NCI-H524 treated with DMSO at 0.1 percent for 48 hours (cell line): ENCODE measurements around the gene SLC25A14.
A peak's percentile ranks its signal among the peaks of the same experiment; 100 is the strongest.
"Not testable (repeated sequence)": the region's sequence is repeated elsewhere in the genome, so short reads cannot be mapped to it uniquely, and the experiment has no call there.

Source experiments
- DNase-seq: peaks from one replicate; lab custom pipeline; 2025; lab: John Stamatoyannopoulos, UW

SLC25A14 gene, protein sequence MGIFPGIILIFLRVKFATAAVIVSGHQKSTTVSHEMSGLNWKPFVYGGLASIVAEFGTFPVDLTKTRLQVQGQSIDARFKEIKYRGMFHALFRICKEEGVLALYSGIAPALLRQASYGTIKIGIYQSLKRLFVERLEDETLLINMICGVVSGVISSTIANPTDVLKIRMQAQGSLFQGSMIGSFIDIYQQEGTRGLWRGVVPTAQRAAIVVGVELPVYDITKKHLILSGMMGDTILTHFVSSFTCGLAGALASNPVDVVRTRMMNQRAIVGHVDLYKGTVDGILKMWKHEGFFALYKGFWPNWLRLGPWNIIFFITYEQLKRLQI

DNA sequence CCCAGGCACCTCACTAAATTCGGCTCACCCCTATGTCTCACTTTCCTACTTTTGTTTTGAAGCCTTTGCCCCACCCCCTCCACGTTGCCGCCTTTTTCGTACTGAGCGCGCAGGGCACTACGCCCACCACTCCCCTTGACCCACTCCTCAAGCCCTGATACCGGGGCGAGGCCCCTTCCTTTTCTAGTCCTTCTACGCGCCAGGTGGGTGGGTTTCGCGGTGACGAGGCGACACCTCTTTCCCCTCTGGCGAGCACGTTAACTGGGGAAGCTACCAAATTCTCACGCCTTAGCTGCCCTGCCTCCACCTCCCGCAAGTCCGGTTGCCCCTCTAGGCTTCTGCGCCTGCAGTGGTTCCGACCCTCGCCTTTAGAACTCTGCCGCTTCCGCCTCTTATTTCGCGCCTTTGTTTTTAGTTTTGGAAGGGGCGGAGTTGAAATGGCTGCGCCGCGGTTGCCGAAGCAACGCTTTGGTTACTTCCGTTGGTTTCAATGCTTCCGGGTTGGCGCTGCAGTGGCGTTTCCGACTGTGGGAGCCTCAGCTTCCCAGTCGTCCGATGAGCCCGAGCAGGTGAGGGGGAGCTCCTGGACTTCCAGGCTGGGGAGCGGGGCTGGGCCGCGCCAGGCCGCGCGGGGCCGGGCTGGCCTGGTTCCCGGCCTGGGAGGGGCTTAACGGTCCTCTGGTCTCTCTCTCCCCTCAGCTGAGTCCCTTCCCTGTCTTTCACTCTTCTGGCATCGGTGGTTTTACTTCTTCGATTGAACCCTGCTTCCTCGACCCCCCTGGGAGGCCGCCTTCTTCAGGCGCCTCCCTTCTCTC lies at the start of gene SLC25A14:
TSS of gene SLC25A14 (plus strand) at position 512 of the 815 bp plus-strand sequence. CDS start 360 bp downstream, outside the sequence.
- DNase-seq: peak; percentile 61

DNA sequence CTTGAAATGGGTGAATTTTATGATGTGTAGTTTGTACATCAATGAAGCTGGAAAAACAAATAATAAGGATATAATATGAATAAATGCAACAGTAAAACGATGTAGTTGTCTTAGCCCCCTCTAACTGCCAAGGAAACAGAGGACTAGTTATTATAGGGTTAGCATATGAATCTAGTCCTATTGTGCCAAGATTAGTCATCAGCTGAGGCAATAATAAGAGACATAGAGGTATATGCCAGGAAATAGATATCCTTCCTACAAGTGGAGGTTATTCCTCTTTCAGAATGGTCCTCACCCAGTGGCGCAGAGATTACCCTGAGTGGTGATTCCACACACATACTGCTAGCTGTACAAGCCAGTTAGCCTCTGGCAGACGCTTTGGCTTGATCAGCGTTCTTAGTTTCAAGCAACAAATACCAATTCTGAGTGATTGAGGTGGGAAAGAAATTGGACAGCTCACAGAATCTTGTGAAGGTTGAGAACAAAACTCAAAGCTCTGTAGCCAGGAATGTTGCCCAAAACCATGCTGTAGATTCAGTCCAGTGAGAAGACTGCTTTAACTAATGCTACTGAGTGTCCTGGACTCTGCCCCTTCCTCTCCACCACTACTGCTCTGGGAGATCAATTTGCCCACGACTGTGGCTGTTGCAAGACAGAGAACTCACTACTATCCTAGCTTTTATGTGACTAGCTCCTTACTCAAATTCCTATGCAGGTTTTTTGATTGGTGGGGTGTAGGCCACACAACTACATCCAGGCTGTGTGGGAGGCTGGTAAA lies 44.0 kb upstream of the SLC25A14 start:
- DNase-seq: no peak

DNA sequence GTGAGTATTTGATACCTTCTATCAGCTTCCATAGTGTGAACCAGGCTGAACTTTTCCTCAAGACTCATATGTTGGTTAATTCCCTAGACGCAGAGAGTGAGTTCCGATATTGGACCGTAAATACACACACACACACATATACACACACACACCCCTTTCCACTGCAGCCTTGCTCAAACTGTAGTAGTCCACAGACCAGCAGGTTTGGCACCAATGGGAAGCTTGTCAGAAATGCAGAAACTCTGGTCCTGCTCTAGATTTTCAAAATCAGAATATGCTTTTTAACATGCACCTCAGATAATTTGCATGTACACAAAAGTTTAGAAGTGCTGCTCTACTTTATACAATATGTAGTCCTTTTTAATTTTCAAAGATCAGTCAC lies 43.4 kb upstream of the SLC25A14 start:
- DNase-seq: no peak

DNA sequence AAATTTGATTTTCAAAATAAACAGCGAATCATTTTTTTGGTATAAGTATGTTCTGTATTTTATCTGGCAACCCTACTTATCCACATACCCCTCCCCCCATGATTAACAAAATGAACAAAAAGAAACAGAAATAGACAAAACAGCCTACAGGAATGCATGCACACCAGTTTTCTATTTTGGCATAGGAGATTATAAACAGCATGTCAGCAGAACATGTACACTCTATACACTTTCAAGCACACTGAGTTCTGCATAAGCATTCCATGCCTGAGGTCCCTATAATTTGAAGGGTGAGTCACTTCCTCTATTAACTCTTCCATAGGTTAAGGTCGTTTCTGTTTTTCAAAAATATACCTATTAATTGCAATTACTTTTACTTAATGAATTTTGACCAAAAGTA lies 43.0 kb upstream of the SLC25A14 start:
- no peak for DNase-seq

DNA sequence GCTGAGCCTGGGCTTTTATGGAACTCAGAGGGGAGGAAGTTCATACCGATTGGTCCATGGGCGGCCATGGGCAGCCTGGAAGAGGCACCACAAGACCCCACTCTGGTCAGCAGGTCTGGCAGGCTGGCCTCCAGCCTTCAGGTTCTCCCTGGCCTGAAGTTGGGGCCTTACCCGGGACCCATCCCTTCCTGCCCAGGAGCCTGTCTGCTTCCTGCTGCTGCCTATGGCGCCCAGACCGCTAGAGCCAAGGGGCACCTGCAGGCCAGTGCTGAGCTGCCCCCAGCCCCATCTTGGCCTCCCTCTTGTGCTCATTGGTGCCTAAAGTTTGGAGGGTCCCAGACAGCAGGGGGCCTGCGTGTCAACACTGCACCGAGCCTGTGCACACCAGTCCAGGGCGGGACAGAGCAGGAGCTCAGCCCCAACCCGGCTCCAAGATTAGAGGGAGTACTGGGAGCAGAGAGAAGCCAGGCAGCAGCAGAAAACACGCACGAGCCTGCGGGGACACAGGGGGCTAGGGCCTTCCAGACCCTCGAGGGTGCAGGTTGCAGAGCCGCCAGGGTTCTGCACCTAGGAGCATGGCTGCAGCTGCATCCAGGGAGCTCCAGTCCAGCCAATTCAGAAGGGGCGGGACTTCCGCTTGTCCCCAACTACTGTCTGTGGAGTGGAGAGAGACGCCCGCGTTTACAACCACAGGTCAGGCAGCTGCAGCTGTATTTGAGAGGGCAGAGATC lies 40.3 kb upstream of the SLC25A14 start:
- DNase-seq: no peak

DNA sequence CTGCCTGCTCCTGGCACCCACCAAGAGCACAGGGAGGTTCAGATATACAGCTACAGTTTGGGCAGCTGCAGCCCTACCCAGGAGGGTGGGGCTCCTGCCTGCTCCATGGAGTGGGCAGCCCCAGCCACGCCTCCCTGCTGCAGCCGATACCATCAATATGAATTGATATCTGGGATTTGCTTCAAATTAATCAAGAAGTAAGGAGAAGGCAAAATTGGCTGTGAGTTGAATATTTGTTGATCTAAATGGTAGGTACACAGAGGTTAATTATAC lies 39.8 kb upstream of the SLC25A14 start:
- no peak for DNase-seq

DNA sequence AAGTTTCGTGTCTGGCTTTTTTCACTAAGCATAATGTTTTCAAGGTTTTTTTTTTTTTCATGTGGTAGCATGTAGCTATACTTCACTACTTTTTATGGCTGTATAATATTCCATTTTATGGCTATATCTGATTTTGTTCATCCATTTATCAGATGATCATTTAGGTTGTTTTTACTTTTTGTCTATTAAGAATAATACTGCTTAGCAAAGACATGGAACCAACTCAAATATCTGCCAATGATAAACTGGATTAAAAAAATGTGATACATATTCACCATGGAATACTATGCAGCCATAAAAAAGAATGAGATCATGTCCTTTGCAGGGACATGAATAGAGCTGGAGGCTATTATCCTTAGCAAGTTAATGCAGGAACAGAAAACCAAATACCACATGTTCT lies 38.3 kb upstream of the SLC25A14 start:
- DNase-seq: no peak

DNA sequence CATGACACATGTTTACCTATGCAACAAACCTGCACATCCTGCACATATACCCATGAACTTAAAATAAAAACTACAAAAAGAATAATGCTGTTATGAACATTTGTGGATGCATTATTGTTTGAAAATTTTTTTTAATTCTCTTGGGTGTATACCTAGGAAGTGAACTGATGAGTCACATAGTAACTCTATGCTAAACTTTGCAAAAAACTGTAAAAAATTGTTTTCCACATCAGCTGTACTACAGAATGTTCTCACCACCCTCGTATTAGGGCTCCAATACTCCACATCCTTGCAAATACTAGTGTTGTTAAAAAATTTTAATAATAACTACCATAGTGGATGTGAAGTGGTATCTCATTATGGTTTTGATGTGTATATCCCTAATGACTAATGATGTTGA lies 37.7 kb upstream of the SLC25A14 start:
- no peak for DNase-seq

DNA sequence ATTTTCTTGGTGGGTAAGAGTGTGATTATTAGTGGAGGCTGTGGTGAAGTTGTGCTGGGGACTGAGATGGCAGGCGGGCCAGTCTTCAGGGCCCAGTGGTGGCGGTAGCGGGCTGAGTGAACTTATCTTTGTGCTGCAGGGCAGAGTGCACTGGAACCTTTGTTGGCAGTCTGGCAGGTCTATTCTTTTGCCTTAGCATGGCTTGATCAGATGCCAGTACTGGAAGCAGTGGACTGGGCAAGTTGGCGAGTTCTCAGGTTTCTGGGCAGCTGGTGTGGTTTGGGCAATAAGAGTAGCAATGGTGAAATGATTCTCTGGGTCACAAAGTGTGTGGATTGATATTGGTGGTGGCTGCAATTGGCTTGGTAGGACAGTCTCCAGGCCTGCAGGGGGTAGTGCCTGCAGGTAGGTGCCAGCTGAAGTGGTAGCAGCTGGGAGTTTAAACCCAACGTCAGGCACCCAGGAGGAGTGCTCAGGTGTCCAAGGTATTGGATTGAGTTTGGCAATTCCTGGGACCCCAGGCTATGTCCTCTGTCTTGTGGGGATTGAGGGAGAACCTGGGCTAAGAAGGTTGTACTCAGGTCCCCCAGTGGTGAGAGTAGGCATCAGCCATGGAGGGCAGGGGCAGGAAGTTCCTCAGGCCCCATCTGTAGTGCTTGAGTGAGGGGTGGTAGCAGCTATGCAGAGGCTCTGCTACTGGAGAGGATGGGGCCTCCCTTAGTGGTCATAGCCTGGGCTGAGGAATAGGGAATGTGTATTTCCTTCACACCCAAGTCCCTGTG lies 34.9 kb upstream of the SLC25A14 start:
- DNase-seq: no peak

DNA sequence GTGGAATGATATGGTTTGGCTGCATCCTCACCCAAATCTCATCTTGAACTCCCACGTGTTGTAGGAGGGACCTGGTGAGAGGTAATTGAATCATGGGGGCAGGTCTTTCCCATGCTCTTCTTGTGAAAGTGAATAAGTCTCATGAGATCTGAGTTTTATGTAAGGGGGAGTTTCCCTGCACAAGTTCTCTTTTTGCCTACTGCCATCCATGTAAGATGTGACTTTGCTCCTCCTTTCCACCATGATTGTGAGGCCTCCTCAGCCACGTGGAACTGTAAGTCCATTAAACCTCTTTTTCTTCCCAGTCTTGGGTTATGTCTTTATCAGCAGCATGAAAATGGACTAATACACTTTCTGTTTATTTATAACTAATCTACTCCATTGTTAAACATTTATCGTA lies 19.8 kb upstream of the SLC25A14 start:
- not testable (repeated sequence) for DNase-seq

DNA sequence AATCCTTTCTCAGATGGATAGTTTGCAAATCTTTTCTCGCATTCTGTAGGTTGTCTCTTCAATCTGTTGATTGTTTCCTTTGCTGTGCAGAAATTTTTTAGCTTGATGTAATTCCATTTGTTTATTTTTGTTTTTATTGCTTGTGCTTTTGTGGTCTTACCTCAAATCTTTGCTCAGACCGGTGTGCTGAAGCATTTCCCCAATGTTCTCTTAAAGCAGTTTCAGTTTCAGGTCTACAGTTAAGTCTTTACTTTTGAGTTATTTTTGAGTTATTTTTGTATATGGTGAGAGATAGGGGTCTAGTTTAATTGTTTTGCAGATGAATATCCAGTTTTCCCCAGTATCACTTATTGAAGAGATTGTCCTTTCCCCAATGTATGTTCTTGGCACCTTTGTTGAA lies 18.2 kb upstream of the SLC25A14 start:
- DNase-seq: no peak

DNA sequence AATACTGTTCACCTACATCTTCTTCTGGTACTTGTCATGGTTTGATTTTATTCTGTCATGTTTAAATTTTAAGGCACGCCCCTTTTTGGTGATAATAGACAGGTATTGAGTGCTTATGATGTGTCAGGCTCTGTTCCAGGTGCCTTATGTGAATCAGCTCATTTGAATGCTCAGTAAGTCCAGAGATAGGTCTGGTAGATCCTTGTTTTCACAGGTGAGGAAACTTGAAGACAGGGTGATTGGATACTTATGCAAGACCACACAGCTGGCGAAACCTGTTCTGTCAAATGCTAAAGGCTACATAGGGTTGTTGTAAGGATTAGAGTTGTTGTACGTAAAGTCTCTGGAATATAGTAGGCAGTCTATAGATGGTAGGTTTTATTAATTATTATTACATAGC lies 9.6 kb upstream of the SLC25A14 start:
- DNase-seq: no peak

DNA sequence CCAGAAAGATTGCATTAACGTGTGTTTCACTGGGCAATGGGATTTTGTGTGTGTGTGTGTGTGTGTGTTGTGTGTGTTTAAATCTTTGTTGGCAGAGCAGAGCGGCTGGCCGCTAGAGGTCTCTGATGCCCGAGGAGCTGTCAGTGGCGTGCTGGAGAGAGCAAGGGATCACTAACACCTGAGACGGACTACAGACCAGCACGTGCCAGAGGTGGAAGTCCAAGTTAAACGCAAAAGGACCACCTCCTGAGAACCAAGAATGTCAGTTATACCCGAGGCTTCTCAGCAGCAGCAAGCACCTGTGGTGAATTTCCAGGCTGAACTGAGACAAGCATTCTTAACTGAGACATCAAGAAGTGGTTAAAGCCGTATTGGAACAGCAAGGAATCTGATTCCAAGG lies 9.0 kb upstream of the SLC25A14 start:
- DNase-seq: peak; percentile 11

DNA sequence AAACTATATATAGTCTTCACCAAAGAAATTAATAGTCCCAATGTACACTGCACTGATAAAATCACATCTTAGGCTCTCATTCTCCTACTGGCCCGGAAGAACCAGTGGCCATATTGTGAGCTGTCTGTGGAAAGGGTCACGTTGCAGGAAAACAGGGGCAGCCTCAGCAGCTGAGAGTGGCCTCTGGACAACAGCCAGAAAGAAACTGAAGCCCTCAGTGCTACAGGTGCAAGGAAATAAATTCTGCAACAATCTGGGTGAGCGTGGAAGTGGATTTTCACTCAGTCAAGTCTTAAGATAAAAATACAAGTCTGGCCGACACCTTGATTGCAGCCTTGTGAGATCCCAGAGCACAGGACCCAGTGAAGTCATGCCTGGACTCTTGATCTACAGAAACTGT lies 3.2 kb upstream of the SLC25A14 start:
- DNase-seq: no peak

DNA sequence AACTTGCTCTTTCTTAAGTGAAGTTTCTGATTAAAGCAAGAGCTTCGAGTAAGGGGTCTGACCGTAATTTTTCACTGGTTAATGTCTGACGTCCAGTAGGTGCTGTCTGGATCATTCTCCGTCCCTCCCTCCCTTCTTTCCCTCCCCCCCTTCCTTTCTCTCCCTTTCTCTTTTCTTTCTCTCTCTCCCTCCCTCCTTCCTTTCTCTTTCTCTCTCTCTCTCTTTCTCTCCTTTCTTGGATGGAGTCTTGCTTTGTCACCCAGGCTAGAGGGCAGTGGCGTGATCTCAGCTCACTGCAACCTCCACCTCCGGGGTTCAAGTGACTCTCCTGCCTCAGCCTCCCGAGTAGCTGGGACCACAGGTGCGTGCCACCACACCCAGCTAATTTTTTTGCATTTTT lies 850 bp upstream of the SLC25A14 start:
- not testable (repeated sequence) for DNase-seq

DNA sequence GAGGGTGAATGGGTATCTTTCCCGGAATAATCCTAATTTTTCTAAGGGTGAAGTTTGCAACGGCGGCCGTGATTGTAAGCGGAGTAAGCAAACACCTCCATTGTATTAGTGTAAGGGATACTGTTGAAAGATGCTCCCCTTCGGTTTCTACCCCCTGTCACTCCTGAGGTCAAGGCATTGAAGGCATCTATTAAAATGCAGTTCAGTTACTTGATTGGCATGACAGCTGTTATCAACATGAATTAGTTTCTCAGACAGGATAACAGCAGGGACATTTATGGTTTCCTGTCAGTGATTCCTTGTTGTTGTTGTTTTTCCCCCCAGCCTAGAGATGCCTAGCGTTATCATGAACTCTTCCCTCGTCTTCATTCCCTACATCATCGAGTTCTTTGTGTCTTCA lies 552 bp downstream of the SLC25A14 start:
- no peak for DNase-seq

DNA sequence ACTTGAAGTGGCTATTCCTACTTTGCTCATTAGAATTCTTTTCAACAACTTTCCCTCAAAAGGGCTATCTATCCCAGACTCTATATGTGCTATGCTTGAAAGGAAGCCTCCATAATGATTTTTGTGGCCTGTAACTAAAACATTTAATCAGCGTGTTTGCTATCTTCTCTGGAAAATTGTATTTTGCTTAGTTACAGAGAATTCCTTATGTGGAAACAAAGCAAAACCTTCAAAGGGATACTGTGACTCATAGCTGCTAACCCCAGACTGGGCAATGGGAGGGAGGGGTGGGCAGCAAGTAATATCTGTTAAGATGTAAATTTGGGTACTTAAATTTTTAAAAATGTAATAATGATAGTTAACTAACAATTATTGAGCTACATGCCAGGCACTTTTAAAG lies 3.7 kb downstream of the SLC25A14 start:
- no peak for DNase-seq

DNA sequence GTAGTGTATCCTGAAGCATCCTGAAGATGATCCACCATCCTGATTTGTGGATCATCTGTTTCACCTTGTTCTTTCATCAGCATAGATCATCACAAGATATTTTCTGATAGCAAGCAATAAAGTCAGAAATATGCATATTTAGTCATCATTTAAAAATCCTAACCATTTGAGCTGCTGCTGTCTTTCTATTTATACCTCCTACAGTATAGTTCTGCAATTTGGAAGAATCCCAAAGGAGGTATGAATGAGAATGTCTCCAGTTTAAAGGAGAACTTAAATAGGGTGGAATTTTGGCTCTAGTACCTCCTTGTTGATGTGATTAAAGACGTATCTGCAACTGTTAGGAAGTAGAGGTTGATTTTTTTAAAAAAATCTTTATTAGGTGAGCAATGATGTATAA lies 7.6 kb downstream of the SLC25A14 start:
- no peak for DNase-seq

DNA sequence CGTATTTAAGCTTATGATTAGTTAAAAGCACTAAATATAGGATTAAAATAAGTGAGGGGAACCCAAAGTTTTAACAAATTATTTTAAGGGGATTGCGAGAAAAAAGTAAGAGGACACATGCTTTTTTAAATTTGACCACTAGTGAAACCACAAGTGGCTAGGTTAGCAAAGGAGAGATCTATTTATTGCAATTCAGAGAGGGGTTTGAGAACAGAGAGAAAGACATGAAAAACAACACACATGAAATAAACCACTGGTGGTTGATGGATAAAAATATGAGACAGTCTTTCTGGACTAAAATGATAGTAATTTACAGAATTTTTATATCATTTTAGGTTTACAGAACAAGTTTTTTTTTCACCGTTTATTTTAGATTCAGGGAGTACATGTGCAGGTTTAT lies 11.8 kb downstream of the SLC25A14 start:
- no peak for DNase-seq

DNA sequence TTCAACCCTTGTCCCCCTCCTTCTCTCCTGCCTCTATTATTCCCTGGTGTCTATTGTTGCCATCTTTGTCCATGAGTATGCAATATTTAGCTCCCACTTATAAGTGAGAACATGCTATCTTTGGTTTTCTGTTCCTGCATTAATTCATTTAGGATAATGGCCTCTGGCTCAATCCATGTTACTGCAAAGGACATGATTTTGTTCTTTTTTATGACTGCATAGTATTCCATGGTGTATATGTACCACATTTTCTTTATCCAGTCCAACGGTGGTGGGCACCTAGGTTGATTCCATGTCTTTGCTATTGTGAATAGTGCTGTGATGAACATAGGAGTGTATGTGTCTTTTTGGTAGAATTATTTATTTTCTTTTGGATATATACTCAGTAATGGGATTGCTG lies 12.3 kb downstream of the SLC25A14 start:
- DNase-seq: not testable (repeated sequence)

DNA sequence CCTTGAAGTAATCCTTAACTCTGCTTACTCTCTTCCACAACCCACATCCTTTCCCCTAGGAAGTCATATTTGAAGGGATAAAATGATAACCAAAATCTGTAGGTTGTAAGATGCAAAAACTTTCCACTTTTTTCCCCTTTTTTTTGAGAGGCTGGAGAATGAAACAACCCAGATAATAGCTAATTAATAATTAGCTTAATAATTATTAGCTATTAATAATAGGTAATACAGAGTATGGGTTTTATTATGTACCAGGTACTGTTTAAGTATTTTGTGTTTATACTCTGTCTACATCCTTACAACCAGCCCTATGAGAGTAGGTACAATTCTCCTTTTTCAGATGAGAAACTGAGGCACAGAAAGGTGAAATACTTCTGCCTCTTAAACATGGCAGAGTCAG lies 36.4 kb downstream of the SLC25A14 start:
- no peak for DNase-seq
